Mammary epithelial cell (primary cell): ENCODE results near the gene LDLRAD4.

Source experiments
- EZH2 ChIP-seq: IDR thresholded peaks from 2 replicates; pipeline ENCODE4 v1.6.1; 2012; ENCODE audit warnings: low read length, inconsistent platforms, borderline replicate concordance
- TF ChIP-seq, protein P1 (sequence below), 2 donors: IDR thresholded peaks in 1 of 2; conservative IDR thresholded peaks in 1 of 2; 2 replicates each; pipeline ENCODE4 v1.5.1; 2011 to 2012; ENCODE audit warnings: inconsistent platforms in 2 of 2, low read length in 2 of 2, mild to moderate bottlenecking in 2 of 2, control low read depth in 1 of 2, low read depth in 1 of 2; ENCODE audit not compliant: insufficient read depth in 1 of 2; ENCODE audit errors: extremely low read depth in 1 of 2

GRCh38 chr18:13317801-13318200 is 99.2 kb downstream of the LDLRAD4 start:
- TF ChIP-seq, protein P1, sequence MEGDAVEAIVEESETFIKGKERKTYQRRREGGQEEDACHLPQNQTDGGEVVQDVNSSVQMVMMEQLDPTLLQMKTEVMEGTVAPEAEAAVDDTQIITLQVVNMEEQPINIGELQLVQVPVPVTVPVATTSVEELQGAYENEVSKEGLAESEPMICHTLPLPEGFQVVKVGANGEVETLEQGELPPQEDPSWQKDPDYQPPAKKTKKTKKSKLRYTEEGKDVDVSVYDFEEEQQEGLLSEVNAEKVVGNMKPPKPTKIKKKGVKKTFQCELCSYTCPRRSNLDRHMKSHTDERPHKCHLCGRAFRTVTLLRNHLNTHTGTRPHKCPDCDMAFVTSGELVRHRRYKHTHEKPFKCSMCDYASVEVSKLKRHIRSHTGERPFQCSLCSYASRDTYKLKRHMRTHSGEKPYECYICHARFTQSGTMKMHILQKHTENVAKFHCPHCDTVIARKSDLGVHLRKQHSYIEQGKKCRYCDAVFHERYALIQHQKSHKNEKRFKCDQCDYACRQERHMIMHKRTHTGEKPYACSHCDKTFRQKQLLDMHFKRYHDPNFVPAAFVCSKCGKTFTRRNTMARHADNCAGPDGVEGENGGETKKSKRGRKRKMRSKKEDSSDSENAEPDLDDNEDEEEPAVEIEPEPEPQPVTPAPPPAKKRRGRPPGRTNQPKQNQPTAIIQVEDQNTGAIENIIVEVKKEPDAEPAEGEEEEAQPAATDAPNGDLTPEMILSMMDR (conservative IDR thresholded peaks at IDR 0.05 in 1 of 2, IDR thresholded peaks at IDR 0.05 in 1 of 2; ENCODE audit: extremely low read depth in 1 of 2, insufficient read depth in 1 of 2, low read depth in 1 of 2, low read length in 2 of 2) = no peak
- TF ChIP-seq EZH2 = no peak
